Hepatocyte (in vitro differentiated cells): ENCODE measurements around the gene CFAP221.

Experiments
- EZH2 ChIP-seq: fragments of 200-600 bp; sonication (generic); IDR thresholded peaks from 2 replicates; pipeline ENCODE4 v1.6.1; 2016; ENCODE audit warnings: antibody characterized with exemption, mild to moderate bottlenecking, borderline replicate concordance
- EZH2phosphoT487 ChIP-seq: fragments of 200-600 bp; sonication (generic); IDR thresholded peaks from one replicate; pipeline ENCODE4 v1.6.1; 2018; ENCODE audit warnings: antibody characterized with exemption, mild to moderate bottlenecking, low read depth, moderate library complexity; ENCODE audit not compliant: unreplicated experiment, severe bottlenecking
- TF ChIP-seq, protein P1 (sequence below): fragments of 200-600 bp; sonication (generic); IDR thresholded peaks from 2 replicates; pipeline ENCODE4 v1.5.1; 2016; ENCODE audit warnings: antibody characterized with exemption, mild to moderate bottlenecking; ENCODE audit not compliant: poor library complexity

DNA sequence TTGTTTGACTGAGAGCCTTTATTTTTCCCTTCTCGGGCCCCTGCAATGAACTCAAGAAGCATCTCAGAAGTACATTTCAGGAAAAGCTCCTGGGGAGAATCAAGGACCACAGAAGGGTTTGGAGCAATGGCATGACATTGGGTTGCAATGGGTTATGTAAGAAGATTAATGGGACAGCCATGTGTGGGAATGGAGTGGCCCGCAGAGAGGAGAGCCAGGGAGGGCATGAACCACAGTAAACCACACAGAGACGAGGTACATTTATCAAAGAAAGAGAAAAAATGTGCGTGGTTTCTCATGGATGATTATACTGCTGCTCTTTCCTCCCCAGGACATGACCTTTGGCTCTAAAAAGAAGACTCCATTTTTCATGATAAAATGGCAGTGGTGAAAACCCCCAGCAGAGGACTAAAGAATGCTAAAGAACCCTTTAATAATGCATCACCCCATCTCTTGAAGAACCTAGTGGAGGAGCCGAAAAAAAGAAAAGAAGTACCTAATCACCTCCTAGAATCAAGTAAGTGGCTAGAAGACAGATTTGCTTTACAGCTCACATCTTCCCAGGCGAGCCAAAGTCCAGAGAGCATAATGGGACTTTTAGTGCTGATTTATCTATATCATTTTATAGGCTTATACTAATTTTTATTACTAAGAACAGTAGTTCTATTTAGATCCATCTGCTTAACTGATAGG is 1.7 kb downstream of the CFAP221 start:
- TF ChIP-seq, protein P1, sequence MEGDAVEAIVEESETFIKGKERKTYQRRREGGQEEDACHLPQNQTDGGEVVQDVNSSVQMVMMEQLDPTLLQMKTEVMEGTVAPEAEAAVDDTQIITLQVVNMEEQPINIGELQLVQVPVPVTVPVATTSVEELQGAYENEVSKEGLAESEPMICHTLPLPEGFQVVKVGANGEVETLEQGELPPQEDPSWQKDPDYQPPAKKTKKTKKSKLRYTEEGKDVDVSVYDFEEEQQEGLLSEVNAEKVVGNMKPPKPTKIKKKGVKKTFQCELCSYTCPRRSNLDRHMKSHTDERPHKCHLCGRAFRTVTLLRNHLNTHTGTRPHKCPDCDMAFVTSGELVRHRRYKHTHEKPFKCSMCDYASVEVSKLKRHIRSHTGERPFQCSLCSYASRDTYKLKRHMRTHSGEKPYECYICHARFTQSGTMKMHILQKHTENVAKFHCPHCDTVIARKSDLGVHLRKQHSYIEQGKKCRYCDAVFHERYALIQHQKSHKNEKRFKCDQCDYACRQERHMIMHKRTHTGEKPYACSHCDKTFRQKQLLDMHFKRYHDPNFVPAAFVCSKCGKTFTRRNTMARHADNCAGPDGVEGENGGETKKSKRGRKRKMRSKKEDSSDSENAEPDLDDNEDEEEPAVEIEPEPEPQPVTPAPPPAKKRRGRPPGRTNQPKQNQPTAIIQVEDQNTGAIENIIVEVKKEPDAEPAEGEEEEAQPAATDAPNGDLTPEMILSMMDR, result no peak
- TF ChIP-seq EZH2phosphoT487 (no peak), EZH2 (no peak)
